Measurements from ENCODE around the gene THEMIS.
"Not testable (repeated sequence)": the region's sequence is repeated elsewhere in the genome, so short reads cannot be mapped to it uniquely, and the experiment has no call there.

The THEMIS gene

GRCh38 chr6:127932708-127933107 lies 31.9 kb upstream of the THEMIS start:
- no peak for DNase-seq (ENCODE audit: low spot score)
- TF ChIP-seq CTCF (conservative IDR thresholded peaks at IDR 0.05; ENCODE audit: low read depth), result no peak
- ChIA-PET POLR2A (ENCODE audit: low non-redundant PET) (no interaction called here), CTCF (no interaction called here)
- H3K27ac ChIP-seq, result no peak overlapping the region

- H3K27ac ChIP-seq; POLR2A ChIA-PET (ENCODE audit: low non-redundant PET); CTCF ChIA-PET; DNase-seq (ENCODE audit: low spot score): not testable (repeated sequence)
Observed at GRCh38 chr6:127926441-127926840, 25.6 kb upstream of the THEMIS start.

GRCh38 chr6:127924440-127924839 lies 23.6 kb upstream of the THEMIS start:
- DNase-seq (ENCODE audit: low spot score), result peak; percentile 8

GRCh38 chr6:127924031-127924430 lies 23.2 kb upstream of the THEMIS start:
- TF ChIP-seq CTCF (conservative IDR thresholded peaks at IDR 0.05; ENCODE audit: low read depth), result no peak
- H3K27ac ChIP-seq, result no peak overlapping the region
- POLR2A ChIA-PET (ENCODE audit: low non-redundant PET), result no interaction called here
- no peak for DNase-seq (ENCODE audit: low spot score)
- CTCF ChIA-PET, result no interaction called here

More at GRCh38 chr6:127924440-127924839, 23.6 kb upstream of the THEMIS start:
- ChIA-PET CTCF (no interaction called here), POLR2A (ENCODE audit: low non-redundant PET) (no interaction called here)
- no peak overlapping the region for H3K27ac ChIP-seq
- no peak for TF ChIP-seq CTCF (conservative IDR thresholded peaks at IDR 0.05; ENCODE audit: low read depth)

GRCh38 chr6:127923135-127923534 lies 22.3 kb upstream of the THEMIS start:
- POLR2A ChIA-PET (ENCODE audit: low non-redundant PET), result no interaction called here

GRCh38 chr6:127921982-127922381 lies 21.1 kb upstream of the THEMIS start:
- TF ChIP-seq CTCF (conservative IDR thresholded peaks at IDR 0.05; ENCODE audit: low read depth), result no peak
- POLR2A ChIA-PET (ENCODE audit: low non-redundant PET), result no interaction called here
- H3K27ac ChIP-seq, result no peak overlapping the region
- no peak for DNase-seq (ENCODE audit: low spot score)
- CTCF ChIA-PET, result no interaction called here

More at GRCh38 chr6:127923135-127923534, 22.3 kb upstream of the THEMIS start:
- CTCF ChIA-PET, result no interaction called here
- no peak for TF ChIP-seq CTCF (conservative IDR thresholded peaks at IDR 0.05; ENCODE audit: low read depth)
- H3K27ac ChIP-seq, result no peak overlapping the region
- no peak for DNase-seq (ENCODE audit: low spot score)

- no peak for TF ChIP-seq CTCF (conservative IDR thresholded peaks at IDR 0.05; ENCODE audit: low read depth)
- ChIA-PET POLR2A (ENCODE audit: low non-redundant PET) (no interaction called here), CTCF (interaction anchor here (0.6 to 0.7 kb wide), 2 partner anchors 235 to 526 kb away, joined by 3 read pairs; no protein-coding TSS in a partner anchor)
- no peak overlapping the region for H3K27ac ChIP-seq
- DNase-seq (ENCODE audit: low spot score), result no peak
Observed at GRCh38 chr6:127920804-127921203, 19.9 kb upstream of the THEMIS start.
